ENCODE data around the gene GALNT9. TPM values are rescaled to one million over a fixed set of nuclear protein-coding genes. Genes with fewer than 3 reads are reported as not detected.

Gene GALNT9
- polyA plus RNA-seq, 1 of the 3 experiments (the other 2 are of a cell fraction): not detected

DNA sequence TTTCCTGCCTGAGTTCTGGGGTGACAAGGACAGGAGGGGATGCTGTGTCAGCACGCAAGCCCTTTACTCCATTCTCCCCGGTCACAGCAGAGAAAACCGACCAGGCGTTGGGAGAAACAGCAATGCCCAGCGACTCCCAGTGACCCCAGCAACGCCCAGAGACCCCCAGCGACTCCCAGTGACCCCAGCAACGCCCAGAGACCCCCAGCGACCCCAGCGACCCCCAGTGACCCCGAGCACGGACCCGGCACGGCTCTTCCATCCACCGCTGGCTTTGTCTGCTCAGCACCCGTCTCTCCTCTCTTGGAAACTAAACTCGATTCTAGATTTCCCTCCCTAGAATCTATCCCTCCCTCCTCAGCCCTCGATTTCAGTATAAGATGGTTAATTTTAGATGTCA is 38.5 kb upstream of the GALNT9 start:
- no peaks in the 10 kb centered on the region for H3K9me2 ChIP-seq
- no peaks in the 10 kb centered on the region for H4K20me1 ChIP-seq (ENCODE audit: insufficient read depth)
- H2AFZ ChIP-seq (ENCODE audit: low read depth): no peak overlapping the region
- H3K9me3 ChIP-seq: peaks cover 6% of the 10 kb centered on the region; the same call in 1 of the 2 replicates
- DNase-seq: no peak
- peaks cover 48% of the 10 kb centered on the region for H3K27me3 ChIP-seq (ENCODE audit: insufficient read depth)
- POLR2A ChIA-PET: no interaction called here
- no peaks in the 10 kb centered on the region for H3K36me3 ChIP-seq (replicated peaks in 1 of 2; ENCODE audit: control insufficient read depth in 1 of 2, insufficient read depth in 2 of 2, low read length in 1 of 2)
- CTCF ChIA-PET: no interaction called here
- H3K4me1 ChIP-seq (ENCODE audit: control insufficient read depth in 1 of 2, insufficient read depth in 2 of 2, low read depth in 1 of 2, low read length in 1 of 2): no peaks in the 10 kb centered on the region
- 35% methylated on average over 15 of the region's 18 CpGs for WGBS (ENCODE audit: low lambda C conversion rate)
- no peak overlapping the region for H3K4me2 ChIP-seq
- no peak overlapping the region for H3K9ac ChIP-seq
- no peak for TF ChIP-seq FOSL2 (IDR thresholded peaks at IDR 0.05; ENCODE audit: borderline replicate concordance, low read depth)
- H3K4me3 ChIP-seq (ENCODE audit: low read depth in 2 of 2, low read length in 1 of 2): no peak overlapping the region
- H3K79me2 ChIP-seq (ENCODE audit: insufficient read depth): no peaks in the 10 kb centered on the region
- H3F3A ChIP-seq (replicated peaks; ENCODE audit: insufficient read depth): no peaks in the 10 kb centered on the region
- no peak overlapping the region for H3K27ac ChIP-seq (ENCODE audit: low read depth in 2 of 2, low read length in 1 of 2)

DNA sequence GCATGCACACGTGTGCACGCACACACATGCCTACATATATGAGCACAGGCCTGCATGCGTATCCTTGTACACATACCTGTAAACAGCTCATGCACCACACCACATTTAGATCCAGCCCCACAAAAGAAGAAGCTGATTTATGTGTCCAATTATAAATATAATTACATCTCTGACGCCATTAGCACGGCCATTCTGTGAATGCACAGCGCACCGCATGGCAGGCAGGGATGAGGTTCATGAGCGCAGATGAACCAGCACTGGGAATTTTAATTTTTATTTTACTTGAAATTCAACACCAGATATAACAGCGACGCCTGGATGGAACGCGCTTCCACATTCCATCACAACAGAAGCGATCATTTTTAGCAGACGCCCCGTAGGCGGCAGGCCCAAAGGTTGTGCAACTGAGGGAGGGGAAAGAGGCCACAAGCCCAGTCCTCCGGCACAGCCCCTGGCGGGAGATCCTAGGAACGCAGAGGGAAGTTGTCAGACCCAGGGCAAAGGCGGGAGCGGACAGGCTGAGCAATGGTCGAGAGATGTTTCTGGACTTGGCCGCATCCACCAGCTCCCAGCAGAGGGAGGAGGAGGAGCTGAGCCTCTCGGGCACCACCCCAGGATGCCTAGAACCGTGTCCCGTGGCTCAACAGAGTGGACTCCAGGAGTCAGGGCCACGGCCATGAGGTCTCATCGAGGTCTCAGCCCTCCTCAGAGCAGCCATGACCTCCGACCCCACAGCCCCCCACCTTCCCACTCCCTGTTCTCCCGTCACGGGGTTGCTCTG is 37.9 kb upstream of the GALNT9 start:
- Histone ChIP-seq H3K4me3 (ENCODE audit: low read depth in 2 of 2, low read length in 1 of 2) (no peak overlapping the region), H3K79me2 (ENCODE audit: insufficient read depth) (no peaks in the 10 kb centered on the region), H3K4me1 (ENCODE audit: control insufficient read depth in 1 of 2, insufficient read depth in 2 of 2, low read depth in 1 of 2, low read length in 1 of 2) (no peaks in the 10 kb centered on the region), H3K9me2 (no peaks in the 10 kb centered on the region), H3F3A (replicated peaks; ENCODE audit: insufficient read depth) (no peaks in the 10 kb centered on the region), H3K27ac (ENCODE audit: low read depth in 2 of 2, low read length in 1 of 2) (no peak overlapping the region), H4K20me1 (ENCODE audit: insufficient read depth) (no peaks in the 10 kb centered on the region), H3K27me3 (ENCODE audit: insufficient read depth) (peaks cover 48% of the 10 kb centered on the region), H3K9ac (no peak overlapping the region), H3K4me2 (no peak overlapping the region), H3K9me3 (peaks cover 6% of the 10 kb centered on the region; the same call in 1 of the 2 replicates), H3K36me3 (replicated peaks in 1 of 2; ENCODE audit: control insufficient read depth in 1 of 2, insufficient read depth in 2 of 2, low read length in 1 of 2) (no peaks in the 10 kb centered on the region), H2AFZ (ENCODE audit: low read depth) (no peak overlapping the region)
- ChIA-PET CTCF (no interaction called here), POLR2A (no interaction called here)
- TF ChIP-seq, protein P1, sequence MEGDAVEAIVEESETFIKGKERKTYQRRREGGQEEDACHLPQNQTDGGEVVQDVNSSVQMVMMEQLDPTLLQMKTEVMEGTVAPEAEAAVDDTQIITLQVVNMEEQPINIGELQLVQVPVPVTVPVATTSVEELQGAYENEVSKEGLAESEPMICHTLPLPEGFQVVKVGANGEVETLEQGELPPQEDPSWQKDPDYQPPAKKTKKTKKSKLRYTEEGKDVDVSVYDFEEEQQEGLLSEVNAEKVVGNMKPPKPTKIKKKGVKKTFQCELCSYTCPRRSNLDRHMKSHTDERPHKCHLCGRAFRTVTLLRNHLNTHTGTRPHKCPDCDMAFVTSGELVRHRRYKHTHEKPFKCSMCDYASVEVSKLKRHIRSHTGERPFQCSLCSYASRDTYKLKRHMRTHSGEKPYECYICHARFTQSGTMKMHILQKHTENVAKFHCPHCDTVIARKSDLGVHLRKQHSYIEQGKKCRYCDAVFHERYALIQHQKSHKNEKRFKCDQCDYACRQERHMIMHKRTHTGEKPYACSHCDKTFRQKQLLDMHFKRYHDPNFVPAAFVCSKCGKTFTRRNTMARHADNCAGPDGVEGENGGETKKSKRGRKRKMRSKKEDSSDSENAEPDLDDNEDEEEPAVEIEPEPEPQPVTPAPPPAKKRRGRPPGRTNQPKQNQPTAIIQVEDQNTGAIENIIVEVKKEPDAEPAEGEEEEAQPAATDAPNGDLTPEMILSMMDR (IDR thresholded peaks at IDR 0.05): no peak
- no peak for TF ChIP-seq RXRA (IDR thresholded peaks at IDR 0.05; ENCODE audit: borderline replicate concordance, low read depth)
- no peak for TF ChIP-seq EZH2phosphoT487 (IDR thresholded peaks at IDR 0.05; ENCODE audit: borderline replicate concordance, low read depth)
- no peak for TF ChIP-seq TAF1 (IDR thresholded peaks at IDR 0.05; ENCODE audit: borderline replicate concordance, low read depth, low read length)
- TF ChIP-seq, protein P2, sequence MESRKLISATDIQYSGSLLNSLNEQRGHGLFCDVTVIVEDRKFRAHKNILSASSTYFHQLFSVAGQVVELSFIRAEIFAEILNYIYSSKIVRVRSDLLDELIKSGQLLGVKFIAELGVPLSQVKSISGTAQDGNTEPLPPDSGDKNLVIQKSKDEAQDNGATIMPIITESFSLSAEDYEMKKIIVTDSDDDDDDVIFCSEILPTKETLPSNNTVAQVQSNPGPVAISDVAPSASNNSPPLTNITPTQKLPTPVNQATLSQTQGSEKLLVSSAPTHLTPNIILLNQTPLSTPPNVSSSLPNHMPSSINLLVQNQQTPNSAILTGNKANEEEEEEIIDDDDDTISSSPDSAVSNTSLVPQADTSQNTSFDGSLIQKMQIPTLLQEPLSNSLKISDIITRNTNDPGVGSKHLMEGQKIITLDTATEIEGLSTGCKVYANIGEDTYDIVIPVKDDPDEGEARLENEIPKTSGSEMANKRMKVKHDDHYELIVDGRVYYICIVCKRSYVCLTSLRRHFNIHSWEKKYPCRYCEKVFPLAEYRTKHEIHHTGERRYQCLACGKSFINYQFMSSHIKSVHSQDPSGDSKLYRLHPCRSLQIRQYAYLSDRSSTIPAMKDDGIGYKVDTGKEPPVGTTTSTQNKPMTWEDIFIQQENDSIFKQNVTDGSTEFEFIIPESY (IDR thresholded peaks at IDR 0.05; ENCODE audit: borderline replicate concordance, low read depth): no peak
- TF ChIP-seq TEAD4 (IDR thresholded peaks at IDR 0.05; ENCODE audit: borderline replicate concordance, insufficient read depth): no peak
- no peak for TF ChIP-seq MEF2A (IDR thresholded peaks at IDR 0.05; ENCODE audit: borderline replicate concordance, low read depth)
- no peak for TF ChIP-seq POLR2AphosphoS5 (IDR thresholded peaks at IDR 0.05; ENCODE audit: low read depth, low read length)
- no peak for TF ChIP-seq EP300 (IDR thresholded peaks at IDR 0.05; ENCODE audit: borderline replicate concordance in 1 of 2, low read depth in 1 of 2, low read length in 1 of 2)
- TF ChIP-seq, protein P3, sequence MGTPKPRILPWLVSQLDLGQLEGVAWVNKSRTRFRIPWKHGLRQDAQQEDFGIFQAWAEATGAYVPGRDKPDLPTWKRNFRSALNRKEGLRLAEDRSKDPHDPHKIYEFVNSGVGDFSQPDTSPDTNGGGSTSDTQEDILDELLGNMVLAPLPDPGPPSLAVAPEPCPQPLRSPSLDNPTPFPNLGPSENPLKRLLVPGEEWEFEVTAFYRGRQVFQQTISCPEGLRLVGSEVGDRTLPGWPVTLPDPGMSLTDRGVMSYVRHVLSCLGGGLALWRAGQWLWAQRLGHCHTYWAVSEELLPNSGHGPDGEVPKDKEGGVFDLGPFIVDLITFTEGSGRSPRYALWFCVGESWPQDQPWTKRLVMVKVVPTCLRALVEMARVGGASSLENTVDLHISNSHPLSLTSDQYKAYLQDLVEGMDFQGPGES (IDR thresholded peaks at IDR 0.05; ENCODE audit: low read depth, low read length): no peak
- no peak for TF ChIP-seq JUND (IDR thresholded peaks at IDR 0.05)
- TF ChIP-seq, protein P4, sequence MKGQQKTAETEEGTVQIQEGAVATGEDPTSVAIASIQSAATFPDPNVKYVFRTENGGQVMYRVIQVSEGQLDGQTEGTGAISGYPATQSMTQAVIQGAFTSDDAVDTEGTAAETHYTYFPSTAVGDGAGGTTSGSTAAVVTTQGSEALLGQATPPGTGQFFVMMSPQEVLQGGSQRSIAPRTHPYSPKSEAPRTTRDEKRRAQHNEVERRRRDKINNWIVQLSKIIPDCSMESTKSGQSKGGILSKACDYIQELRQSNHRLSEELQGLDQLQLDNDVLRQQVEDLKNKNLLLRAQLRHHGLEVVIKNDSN (IDR thresholded peaks at IDR 0.05; ENCODE audit: borderline replicate concordance, low read depth): no peak
- TF ChIP-seq, protein P5, sequence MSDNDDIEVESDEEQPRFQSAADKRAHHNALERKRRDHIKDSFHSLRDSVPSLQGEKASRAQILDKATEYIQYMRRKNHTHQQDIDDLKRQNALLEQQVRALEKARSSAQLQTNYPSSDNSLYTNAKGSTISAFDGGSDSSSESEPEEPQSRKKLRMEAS (IDR thresholded peaks at IDR 0.05; ENCODE audit: low read depth): no peak
- no peak for TF ChIP-seq GABPA (IDR thresholded peaks at IDR 0.05; ENCODE audit: low read depth)
- DNase-seq: no peak
- 55% methylated on average over 19 of the region's 31 CpGs for WGBS (ENCODE audit: low lambda C conversion rate)

Data from SK-N-SH (cell line).